OCI-LY7 (cell line): ENCODE measurements around the gene TBC1D1. TPM values are rescaled to one million over a fixed set of nuclear protein-coding genes. Genes with fewer than 3 reads are reported as not detected.

ENCODE experiments used
- BruUV-seq: library from RNA; stranded (reverse); fragments of 400-500 nt; replicated peaks from 2 replicates; lab custom pipeline; 2021; lab: Mats Ljungman, UMichigan
- CTCF ChIA-PET: fragments of 300-600 bp; sonication (Branson Sonifier 250); formaldehyde crosslinking; loops from one replicate; lab custom pipeline; 2022; ENCODE audit warnings: antibody characterized with exemption; ENCODE audit not compliant: unreplicated experiment; lab: Charles Lee
- POLR2A ChIA-PET: fragments of 300-600 bp; sonication (Branson Sonifier 250); formaldehyde crosslinking; loops from one replicate; lab custom pipeline; 2022; ENCODE audit warnings: antibody characterized with exemption; lab: Charles Lee
- DNase-seq: peaks from one replicate; pipeline ENCODE4 v3.0.0-alpha.2; 2015; ENCODE audit warnings: low spot score
- H2AFZ ChIP-seq: fragments of 200-600 bp; sonication (generic), shearing (Covaris generic); 2 replicates; pipeline ENCODE4 v1.6.1; 2014; ENCODE audit warnings: mild to moderate bottlenecking, antibody characterized with exemption, low read length, moderate library complexity
- H3K27ac ChIP-seq: fragments of 200-600 bp; sonication (generic); 2 replicates; pipeline ENCODE4 v1.5.1; 2014; ENCODE audit warnings: mixed run types, low read depth, mild to moderate bottlenecking, moderate library complexity, low read length, inconsistent platforms; ENCODE audit not compliant: poor library complexity, severe bottlenecking
- H3K36me3 ChIP-seq: fragments of 200-600 bp; sonication (generic); 2 replicates; pipeline ENCODE4 v1.6.1; 2014; ENCODE audit warnings: mild to moderate bottlenecking, antibody characterized with exemption, low read length, moderate library complexity, mixed read lengths; ENCODE audit not compliant: insufficient read depth
- H3K4me1 ChIP-seq: fragments of 200-600 bp; sonication (generic); 2 replicates; pipeline ENCODE4 v1.5.1; 2014; ENCODE audit warnings: mild to moderate bottlenecking, low read length; ENCODE audit not compliant: insufficient read depth, poor library complexity, severe bottlenecking
- H3K4me2 ChIP-seq: fragments of 200-600 bp; sonication (generic); 2 replicates; pipeline ENCODE4 v1.6.1; 2014; ENCODE audit warnings: mild to moderate bottlenecking, low read length
- H3K4me3 ChIP-seq: fragments of 200-600 bp; sonication (generic); 2 replicates; pipeline ENCODE4 v1.5.1; 2014; ENCODE audit warnings: mild to moderate bottlenecking, low read depth, low read length; ENCODE audit not compliant: poor library complexity, severe bottlenecking
- H3K79me2 ChIP-seq: fragments of 200-600 bp; sonication (generic); 2 replicates; pipeline ENCODE4 v1.6.1; 2016; ENCODE audit warnings: low read depth, mild to moderate bottlenecking, low read length, moderate library complexity, mixed read lengths; ENCODE audit not compliant: insufficient read depth
- H3K9me2 ChIP-seq: fragments of 200-600 bp; sonication (generic); 2 replicates; pipeline ENCODE4 v1.6.1; 2016; ENCODE audit warnings: mild to moderate bottlenecking, low read length, mixed read lengths; ENCODE audit not compliant: insufficient read depth
- H3K9me3 ChIP-seq: fragments of 200-600 bp; sonication (generic); 2 replicates; pipeline ENCODE4 v1.6.1; 2014; ENCODE audit warnings: mild to moderate bottlenecking, mixed run types, low read length, mixed read lengths
- H4K20me1 ChIP-seq: fragments of 200-600 bp; sonication (generic); 2 replicates; pipeline ENCODE4 v1.6.1; 2014; ENCODE audit warnings: mild to moderate bottlenecking, antibody characterized with exemption, low read length, moderate library complexity, mixed read lengths; ENCODE audit not compliant: insufficient read depth
- EZH2phosphoT487 ChIP-seq: fragments of 200-600 bp; sonication (generic); IDR thresholded peaks from 2 replicates; pipeline ENCODE4 v1.6.1; 2018; ENCODE audit warnings: low read depth, borderline replicate concordance, mild to moderate bottlenecking, mixed run types, antibody characterized with exemption, low read length, moderate library complexity, mixed read lengths
- intact Hi-C: fragments of 100-400 bp; cut with micrococcal nuclease; formaldehyde crosslinking; loops from one replicate; pipeline ENCODE4 v1.10.0; 2022; ENCODE audit not compliant: unreplicated experiment
- total RNA-seq, 2 experiments: library from RNA; depleted of rRNA in 1 of 2; stranded (reverse); fragments of >200 nt in 1 of 2; shearing (Covaris generic) in 1 of 2; gene quantifications; 2 replicates each; pipeline ENCODE4 v1.2.3, GENCODE V29; 2014 to 2022
- TF ChIP-seq, protein P1 (sequence below): fragments of 200-600 bp; sonication (generic); conservative IDR thresholded peaks from 2 replicates; pipeline ENCODE4 v1.5.1; 2014; ENCODE audit warnings: mild to moderate bottlenecking, antibody characterized with exemption, low read length, moderate library complexity, mixed read lengths

The TBC1D1 gene
- total RNA-seq, 2 experiments from 2014 or later = 539 to 545 TPM

DNA sequence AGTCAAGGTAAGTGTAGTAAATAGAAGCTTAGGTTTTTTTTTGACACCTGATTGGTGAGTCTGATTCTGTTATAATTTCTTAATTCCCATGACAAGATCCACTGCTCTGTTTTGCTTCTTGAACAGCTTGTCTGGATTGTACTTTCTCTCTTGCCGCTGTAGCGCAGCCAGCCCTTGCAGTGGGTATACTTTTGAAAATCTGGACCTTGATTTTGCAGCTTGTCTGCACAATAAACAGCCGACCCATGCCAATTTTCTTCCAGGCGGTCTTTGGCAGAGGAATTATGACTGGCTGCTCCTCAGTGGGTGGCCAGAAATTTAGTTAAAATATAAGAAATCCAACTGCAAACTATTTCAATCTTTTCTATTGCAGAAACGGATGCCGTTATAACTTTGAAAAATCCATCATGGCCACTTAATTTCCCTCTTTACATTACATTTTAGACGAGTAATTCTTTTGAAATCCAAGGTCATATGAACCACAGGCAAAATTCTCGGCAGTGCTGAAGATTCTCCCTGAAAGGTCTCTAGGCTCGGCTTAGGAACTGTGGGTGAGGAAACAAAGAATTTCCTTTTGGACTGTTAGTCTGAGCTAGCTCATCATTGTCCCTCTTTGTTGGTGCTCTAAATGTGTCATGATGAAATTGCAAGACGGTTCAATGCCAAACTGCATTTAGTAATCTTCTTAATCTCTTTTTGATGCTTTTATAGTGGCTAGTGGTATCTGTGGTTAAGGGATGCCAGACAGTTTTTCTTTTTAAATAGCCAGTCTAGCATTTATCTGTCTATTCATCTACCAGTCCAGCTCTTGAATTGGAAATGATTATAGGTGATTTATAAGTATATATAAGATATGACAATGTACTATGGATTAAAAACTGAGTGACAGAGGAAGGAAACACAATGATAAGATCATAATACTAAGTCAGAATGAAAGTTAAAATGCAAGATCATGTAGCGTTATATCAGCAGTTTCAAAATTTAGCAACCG is 37.8 kb downstream of the TBC1D1 start:
- no TSS peak for BruUV-seq
- ChIA-PET POLR2A (interaction anchor here (0.9 to 1.2 kb wide), 4 partner anchors 13 to 37 kb away, joined by 3 to 5 read pairs (median 4); no protein-coding TSS in a partner anchor), CTCF (no interaction called here)
- no peaks in the 10 kb centered on the region for H3K9me3 ChIP-seq
- no peak overlapping the region for H2AFZ ChIP-seq
- no peak overlapping the region for H3K4me3 ChIP-seq
- no peaks in the 10 kb centered on the region; the same call in 1 of the 2 replicates for H4K20me1 ChIP-seq
- H3K36me3 ChIP-seq = peaks cover 17% of the 10 kb centered on the region; the same call in 1 of the 2 replicates
- H3K9me2 ChIP-seq = no peaks in the 10 kb centered on the region
- intact Hi-C loops = no loop called here
- H3K79me2 ChIP-seq = no peaks in the 10 kb centered on the region
- no peak overlapping the region for H3K27ac ChIP-seq
- H3K4me2 ChIP-seq = no peak overlapping the region
- H3K4me1 ChIP-seq = no peaks in the 10 kb centered on the region
- DNase-seq = no peak
- TF ChIP-seq, protein P1, sequence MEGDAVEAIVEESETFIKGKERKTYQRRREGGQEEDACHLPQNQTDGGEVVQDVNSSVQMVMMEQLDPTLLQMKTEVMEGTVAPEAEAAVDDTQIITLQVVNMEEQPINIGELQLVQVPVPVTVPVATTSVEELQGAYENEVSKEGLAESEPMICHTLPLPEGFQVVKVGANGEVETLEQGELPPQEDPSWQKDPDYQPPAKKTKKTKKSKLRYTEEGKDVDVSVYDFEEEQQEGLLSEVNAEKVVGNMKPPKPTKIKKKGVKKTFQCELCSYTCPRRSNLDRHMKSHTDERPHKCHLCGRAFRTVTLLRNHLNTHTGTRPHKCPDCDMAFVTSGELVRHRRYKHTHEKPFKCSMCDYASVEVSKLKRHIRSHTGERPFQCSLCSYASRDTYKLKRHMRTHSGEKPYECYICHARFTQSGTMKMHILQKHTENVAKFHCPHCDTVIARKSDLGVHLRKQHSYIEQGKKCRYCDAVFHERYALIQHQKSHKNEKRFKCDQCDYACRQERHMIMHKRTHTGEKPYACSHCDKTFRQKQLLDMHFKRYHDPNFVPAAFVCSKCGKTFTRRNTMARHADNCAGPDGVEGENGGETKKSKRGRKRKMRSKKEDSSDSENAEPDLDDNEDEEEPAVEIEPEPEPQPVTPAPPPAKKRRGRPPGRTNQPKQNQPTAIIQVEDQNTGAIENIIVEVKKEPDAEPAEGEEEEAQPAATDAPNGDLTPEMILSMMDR = no peak
- no peak for TF ChIP-seq EZH2phosphoT487

DNA sequence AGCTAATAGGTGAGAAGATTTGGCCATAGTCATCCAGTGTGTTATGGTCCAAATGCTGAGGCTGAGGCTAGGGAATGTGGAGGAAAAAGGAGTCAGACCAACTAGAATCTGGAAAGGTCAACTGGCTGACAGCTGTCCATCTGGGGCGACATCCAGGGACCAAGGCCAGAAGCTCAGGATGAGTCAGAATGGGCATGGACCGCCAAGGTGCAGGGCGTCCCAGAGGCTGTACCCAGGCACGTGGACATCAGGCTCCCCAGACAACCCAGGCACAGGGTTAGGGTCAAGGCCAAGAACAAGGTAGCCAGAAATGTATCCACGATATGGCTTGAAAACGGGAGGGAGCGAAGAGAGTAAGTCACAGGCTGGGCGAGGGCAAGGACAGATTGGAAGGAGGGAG is 43.2 kb downstream of the TBC1D1 start:
- Histone ChIP-seq H3K4me1 (no peaks in the 10 kb centered on the region), H4K20me1 (no peaks in the 10 kb centered on the region), H2AFZ (no peak overlapping the region), H3K36me3 (peaks cover 29% of the 10 kb centered on the region), H3K4me2 (no peak overlapping the region), H3K79me2 (no peaks in the 10 kb centered on the region), H3K9me3 (no peaks in the 10 kb centered on the region), H3K27ac (no peak overlapping the region), H3K9me2 (no peaks in the 10 kb centered on the region), H3K4me3 (no peak overlapping the region)
- BruUV-seq = no TSS peak
- ChIA-PET CTCF (no interaction called here), POLR2A (no interaction called here)
- no peak for DNase-seq
- TF ChIP-seq, protein P1 = no peak
- TF ChIP-seq EZH2phosphoT487 = no peak
- intact Hi-C loops = no loop called here

DNA sequence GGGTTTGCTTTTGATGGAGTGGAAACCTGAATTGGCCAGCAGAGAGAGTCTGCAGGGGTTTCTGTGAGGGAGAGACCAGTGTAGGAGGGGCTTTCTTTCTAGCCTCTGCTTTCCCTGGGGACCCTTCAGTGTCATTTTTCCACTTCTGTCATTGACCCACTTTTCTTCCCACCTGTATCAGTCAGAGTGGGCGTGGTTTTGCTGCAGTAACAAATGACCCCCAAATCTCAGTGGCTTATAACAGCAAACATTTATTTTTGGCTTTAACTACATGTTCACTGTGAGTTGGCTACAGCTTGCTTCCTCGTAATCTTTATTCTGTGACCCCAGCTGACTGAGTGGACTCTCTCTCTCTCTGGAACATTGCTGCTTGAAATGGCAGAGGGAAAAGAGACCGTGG is 43.7 kb downstream of the TBC1D1 start:
- peaks cover 29% of the 10 kb centered on the region for H3K36me3 ChIP-seq
- H2AFZ ChIP-seq = no peak overlapping the region
- no peaks in the 10 kb centered on the region for H3K4me1 ChIP-seq
- no peaks in the 10 kb centered on the region for H3K9me3 ChIP-seq
- DNase-seq = no peak
- ChIA-PET CTCF (no interaction called here), POLR2A (interaction anchor here (1.4 kb wide), 1 partner anchor 31 kb away, joined by 3 read pairs; no protein-coding TSS in a partner anchor)
- no peaks in the 10 kb centered on the region for H3K9me2 ChIP-seq
- no peak for TF ChIP-seq EZH2phosphoT487
- no TSS peak for BruUV-seq
- intact Hi-C loops = no loop called here
- H3K4me2 ChIP-seq = no peak overlapping the region
- no peaks in the 10 kb centered on the region for H4K20me1 ChIP-seq
- H3K79me2 ChIP-seq = no peaks in the 10 kb centered on the region
- no peak overlapping the region for H3K4me3 ChIP-seq
- no peak overlapping the region for H3K27ac ChIP-seq
